ENCODE measurements around the gene VPS51.
"Not testable (repeated sequence)": the region's sequence is repeated elsewhere in the genome, so short reads cannot be mapped to it uniquely, and the experiment has no call there.

VPS51 gene

GRCh38 chr11:65108469-65109123 lies 12.6 kb downstream of the VPS51 start:
- no peak for DNase-seq

GRCh38 chr11:65109231-65110198 lies 13.5 kb downstream of the VPS51 start:
- no peak for DNase-seq

- peak; percentile 87 for DNase-seq
These were observed 14.4 kb downstream of the VPS51 start for GRCh38 chr11:65110354-65110861.

- no peak for DNase-seq
These were observed 15.2 kb downstream of the VPS51 start for GRCh38 chr11:65111159-65111743.

GRCh38 chr11:65111744-65112545 lies 15.9 kb downstream of the VPS51 start, which contains the start of gene TM7SF2:
TSS of gene TM7SF2 (plus strand) at chr11:65111872. CDS start at chr11:65112016, 144 bp downstream.
- peak; percentile 96 for DNase-seq

GRCh38 chr11:65112546-65113360 lies 16.7 kb downstream of the VPS51 start:
- DNase-seq, result peak; percentile 72

- peak; percentile 66 for DNase-seq
These were observed 17.3 kb downstream of the VPS51 start for GRCh38 chr11:65113361-65113756.

GRCh38 chr11:65113839-65114238 lies 17.8 kb downstream of the VPS51 start:
- peak; percentile 73 for DNase-seq

GRCh38 chr11:65114538-65115171 lies 18.6 kb downstream of the VPS51 start:
- DNase-seq, result no peak

GRCh38 chr11:65115361-65116082 lies 19.5 kb downstream of the VPS51 start:
- DNase-seq, result no peak

GRCh38 chr11:65116370-65117205 lies 20.6 kb downstream of the VPS51 start:
- DNase-seq, result peak; percentile 57

GRCh38 chr11:65117206-65118096 lies 21.4 kb downstream of the VPS51 start, which contains the start of gene ZNHIT2:
TSS of gene ZNHIT2 (minus strand) at chr11:65117701. CDS start at chr11:65117653, 48 bp downstream.
- peak; percentile 99 for DNase-seq

- no peak for DNase-seq
These were observed 22.3 kb downstream of the VPS51 start for GRCh38 chr11:65118097-65118837.

- not testable (repeated sequence) for DNase-seq
These were observed 23.1 kb downstream of the VPS51 start for GRCh38 chr11:65118891-65119669.

GRCh38 chr11:65119670-65119995 lies 23.6 kb downstream of the VPS51 start:
- no peak for DNase-seq

- DNase-seq, result no peak
These were observed 24.8 kb downstream of the VPS51 start for GRCh38 chr11:65120831-65121230.

GRCh38 chr11:65121447-65121864 lies 25.4 kb downstream of the VPS51 start:
- peak; percentile 62 for DNase-seq

All from hematopoietic multipotent progenitor cell treated with erythropoietin and hydrocortisone succinate and interleukin-3 and kit ligand, for 8 days (in vitro differentiated cells).